ENCODE results near the gene SUGCT. TPM values are rescaled to one million over a fixed set of nuclear protein-coding genes. Genes with fewer than 3 reads are reported as not detected.
"Not testable (repeated sequence)": the region's sequence is repeated elsewhere in the genome, so short reads cannot be mapped to it uniquely, and the experiment has no call there.

Gene SUGCT
- total RNA-seq, 1 donor from 2014 or later = 8.4 TPM

DNA sequence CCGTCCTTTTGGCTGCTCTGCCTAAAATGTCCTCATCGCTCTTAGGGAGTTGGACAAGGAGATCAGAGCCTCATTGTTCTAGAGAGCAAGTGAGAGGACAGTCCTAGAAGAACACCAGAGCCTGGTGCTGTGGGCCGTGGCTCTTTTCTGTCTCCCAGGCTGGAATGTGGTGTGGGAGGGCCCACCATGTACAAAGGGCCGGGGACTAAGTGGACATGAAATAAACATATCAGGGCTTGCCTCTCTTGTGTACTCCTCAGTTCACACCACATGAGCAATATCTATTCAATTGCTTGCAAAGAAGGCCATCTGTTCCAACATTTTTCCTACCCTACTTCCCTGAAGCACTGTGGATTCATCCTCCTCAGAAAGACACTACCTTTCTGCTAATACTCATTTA is 510.4 kb downstream of the SUGCT start:
- intact Hi-C loops (cut with DNase I) = no loop called here
- DNase-seq (no peak), ATAC-seq (ENCODE audit: poor library complexity) (no peak)

DNA sequence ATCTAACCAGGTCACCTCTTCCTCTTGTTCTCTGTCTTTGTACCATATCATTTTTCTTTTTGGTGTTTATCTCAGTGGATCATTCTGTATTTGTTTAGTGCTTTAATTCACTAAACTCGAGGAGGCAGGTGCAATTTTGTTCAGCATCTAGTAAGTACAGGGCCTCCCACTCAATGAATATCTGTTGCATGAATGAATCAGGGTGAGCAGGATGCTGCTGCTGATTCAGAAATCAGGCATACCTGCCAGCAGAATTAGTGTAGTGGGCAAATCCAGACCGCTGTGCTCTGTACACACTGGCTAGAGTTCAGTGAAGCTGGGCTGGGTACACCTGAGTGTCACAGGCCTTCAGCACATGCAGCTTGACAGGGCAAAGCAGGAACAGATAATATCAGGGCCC is 511.9 kb downstream of the SUGCT start:
- ATAC-seq (ENCODE audit: poor library complexity) (no peak), DNase-seq (no peak)
- intact Hi-C loops (cut with DNase I) = no loop called here

DNA sequence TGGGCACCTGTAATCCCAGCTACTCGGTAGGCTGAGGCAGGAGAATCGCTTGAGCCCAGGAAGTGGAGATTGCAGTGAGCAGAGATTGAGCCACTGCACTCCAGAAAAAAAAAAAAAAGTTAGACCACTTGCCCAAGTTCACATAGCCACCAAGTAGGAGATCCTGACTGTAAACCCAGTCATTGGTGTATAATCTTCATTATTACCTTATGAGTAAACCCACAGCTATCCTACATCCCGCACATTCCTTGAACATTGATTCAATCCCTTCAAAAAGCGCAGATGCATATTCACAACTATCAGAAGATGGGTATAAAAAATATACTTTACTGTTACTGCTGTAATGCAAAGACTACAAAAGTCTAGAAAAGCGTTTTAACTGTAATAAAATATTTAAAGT is 512.9 kb downstream of the SUGCT start:
- intact Hi-C loops (cut with DNase I) = no loop called here
- ATAC-seq (ENCODE audit: poor library complexity) (no peak), DNase-seq (no peak)

DNA sequence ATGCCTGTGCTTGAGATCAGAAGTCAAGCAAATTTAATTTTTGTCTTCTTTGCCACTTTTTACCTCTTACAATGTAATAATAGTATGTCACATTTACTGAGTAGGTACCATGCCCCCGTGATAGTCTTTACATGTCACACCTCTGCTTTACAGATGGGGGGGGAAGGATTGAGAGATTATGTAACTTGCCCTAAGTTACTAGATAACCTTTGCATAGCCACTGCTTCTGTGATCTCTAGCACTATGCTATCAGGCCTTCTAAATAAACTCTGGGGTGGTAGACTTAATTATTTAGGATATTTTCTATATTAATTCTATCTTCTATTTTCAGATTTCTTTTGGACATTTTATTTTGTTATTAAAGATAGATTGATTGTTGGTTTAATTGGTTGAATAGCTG is 514.4 kb downstream of the SUGCT start:
- DNase-seq (no peak), ATAC-seq (ENCODE audit: poor library complexity) (no peak)
- intact Hi-C loops (cut with DNase I) = no loop called here

DNA sequence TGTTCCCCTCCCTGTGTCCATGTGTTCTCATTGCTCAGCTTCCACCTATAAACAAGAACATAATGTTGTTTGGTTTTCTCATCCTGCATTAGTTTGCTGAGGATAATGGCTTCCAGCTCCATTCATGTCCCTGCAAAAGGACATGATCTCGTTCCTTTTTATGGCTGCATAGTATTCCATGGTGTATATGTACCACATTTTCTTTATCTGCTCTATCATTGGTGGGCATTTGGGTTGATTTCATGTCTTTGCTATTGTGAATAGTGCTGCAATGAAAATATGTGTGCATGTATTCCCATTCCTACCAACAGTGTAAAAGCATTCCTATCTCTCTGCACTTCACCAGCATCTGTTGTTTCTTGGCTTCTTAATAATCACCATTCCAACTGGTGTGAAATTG is 516.1 kb downstream of the SUGCT start:
- intact Hi-C loops (cut with DNase I); DNase-seq; ATAC-seq (ENCODE audit: poor library complexity): not testable (repeated sequence)

DNA sequence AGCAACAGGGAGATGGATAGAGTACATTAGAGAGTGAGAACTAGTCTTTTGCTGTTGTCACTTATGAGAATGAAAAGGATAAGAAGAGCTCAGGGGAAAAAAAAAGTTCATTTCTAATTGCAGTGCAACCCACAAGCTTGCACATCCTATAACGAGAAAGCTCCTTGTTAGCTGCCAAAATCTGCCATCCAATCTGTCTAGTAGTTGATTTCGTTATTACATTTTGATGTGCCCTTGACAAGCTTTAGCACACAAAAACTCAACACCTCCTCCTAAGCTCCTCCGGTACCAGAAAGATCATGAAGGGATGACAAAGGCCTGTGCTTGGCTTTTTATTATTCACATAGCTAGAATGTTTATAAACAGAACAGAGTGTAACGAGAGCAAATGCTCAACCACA is 519.4 kb downstream of the SUGCT start:
- DNase-seq (no peak), ATAC-seq (ENCODE audit: poor library complexity) (no peak)
- intact Hi-C loops (cut with DNase I) = no loop called here

DNA sequence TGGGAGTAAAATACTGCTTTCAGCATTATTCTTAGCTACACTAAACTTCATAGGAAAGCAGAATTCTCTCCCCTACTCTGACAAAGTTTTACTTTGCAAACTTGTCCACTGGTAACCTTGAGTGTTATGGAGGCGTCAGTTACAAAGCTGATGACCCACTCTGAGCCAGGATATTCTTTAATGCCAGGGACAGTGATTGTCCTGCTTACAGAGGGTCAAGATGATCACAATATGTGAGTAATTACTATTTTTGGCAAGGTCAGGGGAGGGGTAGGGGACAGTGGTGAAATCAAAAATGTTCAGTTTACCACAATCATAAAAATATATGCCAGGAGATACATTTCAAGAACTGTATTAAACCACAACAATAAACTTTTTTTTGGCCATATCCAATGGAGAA is 520.6 kb downstream of the SUGCT start:
- ATAC-seq (ENCODE audit: poor library complexity) (no peak), DNase-seq (no peak)
- intact Hi-C loops (cut with DNase I) = no loop called here

DNA sequence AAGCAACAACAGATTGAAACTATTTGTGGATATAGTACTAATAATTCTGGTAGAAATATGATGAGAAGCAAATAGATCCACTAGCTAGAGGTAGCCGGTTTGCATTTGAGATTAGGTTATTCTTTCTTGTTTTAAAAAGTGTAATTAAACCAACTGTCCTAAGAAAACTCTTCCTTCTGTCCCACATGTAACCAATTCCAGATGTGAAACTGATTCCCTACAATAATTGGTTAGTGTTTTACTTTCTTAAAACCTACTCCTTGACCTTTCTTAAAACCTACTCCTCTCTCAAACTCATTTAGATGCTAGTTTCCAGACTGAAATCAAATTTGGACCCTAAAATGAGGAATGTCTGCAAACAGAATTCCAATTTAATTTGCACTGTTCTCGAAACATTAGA is 521.5 kb downstream of the SUGCT start:
- DNase-seq (no peak), ATAC-seq (ENCODE audit: poor library complexity) (no peak)
- intact Hi-C loops (cut with DNase I) = no loop called here

DNA sequence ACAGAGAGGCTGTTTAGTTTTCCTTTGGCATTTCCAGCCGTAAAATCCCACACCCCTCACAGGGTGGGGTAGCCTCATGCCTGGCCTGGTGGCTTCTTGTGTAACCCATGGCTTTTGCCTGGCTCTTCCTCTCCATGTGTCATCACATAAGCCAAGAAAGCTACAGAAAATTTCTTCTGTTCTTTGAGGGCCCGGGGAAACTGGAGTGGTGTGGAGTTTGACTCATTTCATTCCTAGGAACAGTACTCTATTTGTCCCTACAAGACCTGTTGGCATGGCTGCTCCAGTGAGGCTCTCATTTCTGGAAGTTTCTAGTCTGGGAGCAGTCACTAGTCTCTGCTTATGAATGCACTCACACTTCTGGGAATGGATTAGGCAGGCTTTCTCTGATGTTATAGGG is 523.9 kb downstream of the SUGCT start:
- no peak for DNase-seq
- ATAC-seq (ENCODE audit: poor library complexity) = peak; percentile 41
- intact Hi-C loops (cut with DNase I) = no loop called here

DNA sequence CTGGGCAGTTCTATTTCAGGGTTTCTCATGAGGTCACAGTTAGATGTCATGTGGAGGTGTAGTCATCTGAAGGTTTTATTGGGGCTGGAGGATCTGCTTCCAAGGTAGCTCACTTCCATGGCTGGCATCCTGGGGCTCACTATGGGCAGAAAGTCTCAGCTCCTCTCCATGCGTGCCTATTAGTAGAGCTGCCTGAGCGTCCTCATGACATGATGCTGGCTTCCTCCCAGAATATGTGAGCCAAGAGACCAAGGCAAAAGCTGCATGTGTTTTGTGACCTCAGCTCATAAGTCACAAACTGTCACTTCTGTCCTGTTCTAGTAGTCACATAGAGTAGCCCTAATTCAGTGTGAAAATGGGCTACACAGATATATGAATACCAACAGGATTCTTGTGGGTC is 524.4 kb downstream of the SUGCT start:
- DNase-seq (no peak), ATAC-seq (ENCODE audit: poor library complexity) (peak; percentile 89)
- intact Hi-C loops (cut with DNase I) = no loop called here

DNA sequence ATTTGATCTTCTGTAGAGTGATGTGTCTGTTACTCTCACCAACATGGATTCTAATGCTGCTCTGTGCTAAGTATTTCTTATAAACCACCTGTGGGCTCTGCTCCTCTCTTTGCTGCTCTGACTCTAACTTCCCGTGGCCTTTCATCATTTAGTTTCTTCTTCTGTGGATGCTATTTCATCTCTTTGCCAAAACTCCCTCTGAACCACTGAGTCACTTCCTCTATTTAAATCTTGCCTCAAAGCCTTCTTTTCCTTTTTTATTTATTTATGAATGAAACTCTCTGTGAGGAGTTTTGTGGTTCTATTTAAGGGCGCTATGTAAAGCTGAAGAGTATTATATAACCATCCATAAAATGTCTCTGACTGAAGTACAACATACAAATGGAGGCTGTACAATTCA is 538.5 kb downstream of the SUGCT start:
- no peak for ATAC-seq (ENCODE audit: poor library complexity)
- intact Hi-C loops (cut with DNase I) = no loop called here
- no peak for DNase-seq

DNA sequence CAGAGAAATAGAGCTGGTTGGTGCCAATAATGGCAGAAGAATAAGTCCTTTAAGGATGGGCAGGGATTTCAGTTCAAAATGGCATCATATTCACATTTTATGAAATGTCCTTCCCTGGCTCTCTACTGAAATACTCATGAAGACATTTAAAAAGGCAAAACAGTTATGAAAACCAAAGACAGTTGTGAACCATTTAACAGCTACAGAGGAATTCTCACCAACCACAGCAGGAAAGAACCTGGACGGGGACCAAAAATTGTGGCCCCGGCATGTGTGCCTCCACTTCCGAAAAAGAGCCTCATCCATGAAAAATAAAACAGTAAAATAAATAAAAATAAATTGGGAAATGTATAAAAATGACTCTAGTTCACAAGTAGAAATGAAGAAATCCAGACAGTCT is 539.5 kb downstream of the SUGCT start:
- no peak for DNase-seq
- ATAC-seq (ENCODE audit: poor library complexity) = no peak
- intact Hi-C loops (cut with DNase I) = no loop called here

DNA sequence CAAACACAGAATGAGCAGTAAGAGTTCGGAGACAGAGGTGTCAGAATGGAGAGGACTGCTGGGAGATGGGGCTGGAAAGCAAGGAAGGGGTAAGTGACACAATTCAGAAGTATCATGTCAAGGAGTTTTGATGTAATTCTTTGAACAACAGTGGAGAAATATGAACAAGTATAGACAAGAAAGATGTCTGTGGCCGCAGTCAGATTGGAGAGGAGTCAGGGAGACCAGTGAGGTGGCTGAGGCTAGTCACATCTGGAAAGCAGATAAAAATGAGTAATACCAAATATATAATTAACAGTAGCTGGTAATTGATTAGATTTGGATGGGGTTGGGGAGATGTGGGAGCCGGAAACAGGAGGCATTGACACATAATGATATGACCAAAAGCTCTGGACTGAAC is 540.9 kb downstream of the SUGCT start:
- ATAC-seq (ENCODE audit: poor library complexity) = no peak
- intact Hi-C loops (cut with DNase I) = no loop called here

DNA sequence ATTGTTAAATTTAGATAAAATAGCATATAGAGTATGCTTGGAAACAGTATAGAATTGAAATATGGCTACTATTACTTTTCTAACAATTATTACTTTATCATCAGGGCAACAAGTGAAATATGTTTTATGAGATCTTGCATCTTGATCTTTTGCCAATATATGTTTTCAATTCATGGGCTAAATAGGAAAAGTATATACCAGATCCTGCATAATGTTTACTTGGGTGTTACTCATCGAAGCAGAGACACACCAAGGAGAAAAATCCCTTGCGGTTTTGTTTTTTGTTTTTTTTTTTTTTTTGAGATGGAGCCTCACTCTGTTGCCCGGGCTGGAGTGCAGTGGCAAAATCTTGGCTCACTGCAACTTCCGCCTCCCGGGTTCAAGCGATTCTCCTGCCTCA is 541.4 kb downstream of the SUGCT start:
- no peak for ATAC-seq (ENCODE audit: poor library complexity)
- no peak for DNase-seq
- intact Hi-C loops (cut with DNase I) = no loop called here

More for the DNA sequence above, 540.9 kb downstream of the SUGCT start:
- no peak for DNase-seq

DNA sequence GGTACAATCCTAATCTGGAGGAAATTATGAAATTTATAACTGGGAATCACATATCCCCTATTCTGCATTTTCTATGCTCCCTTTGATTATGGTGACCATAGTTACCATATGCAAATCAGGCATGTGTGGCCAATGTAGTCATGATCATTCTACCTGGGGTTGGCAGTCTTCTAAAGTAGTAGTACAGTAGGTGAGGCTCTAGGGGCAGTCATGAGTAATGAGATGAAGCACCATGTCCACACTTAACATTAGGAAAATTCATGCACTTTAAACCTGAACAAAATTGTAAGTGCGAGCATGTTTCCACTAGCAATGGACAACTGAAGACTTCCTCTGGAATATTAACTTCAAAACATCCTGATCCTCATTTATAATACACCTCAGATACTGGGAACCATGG is 545.9 kb downstream of the SUGCT start:
- ATAC-seq (ENCODE audit: poor library complexity) (no peak), DNase-seq (no peak)
- intact Hi-C loops (cut with DNase I) = no loop called here

DNA sequence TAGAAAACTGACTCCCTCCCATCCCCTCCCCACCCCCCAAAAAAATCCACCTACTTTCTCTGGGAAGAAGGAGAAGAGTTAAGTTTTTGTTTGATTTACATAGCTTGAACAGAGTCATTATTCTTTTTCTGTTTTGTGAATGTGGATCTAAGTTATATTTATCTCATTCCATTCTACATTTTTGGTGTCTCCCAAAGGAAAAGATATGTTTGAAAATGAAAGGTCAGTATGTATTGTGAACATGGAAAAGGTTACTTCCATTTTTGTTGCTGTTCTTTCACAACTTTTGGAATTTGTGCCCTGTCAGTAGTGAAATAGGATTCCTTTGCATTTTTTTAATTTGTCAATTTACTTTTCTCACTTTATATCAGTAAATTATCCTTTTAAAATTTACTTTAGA is 547.9 kb downstream of the SUGCT start:
- intact Hi-C loops (cut with DNase I) = no loop called here
- DNase-seq (no peak), ATAC-seq (ENCODE audit: poor library complexity) (no peak)

DNA sequence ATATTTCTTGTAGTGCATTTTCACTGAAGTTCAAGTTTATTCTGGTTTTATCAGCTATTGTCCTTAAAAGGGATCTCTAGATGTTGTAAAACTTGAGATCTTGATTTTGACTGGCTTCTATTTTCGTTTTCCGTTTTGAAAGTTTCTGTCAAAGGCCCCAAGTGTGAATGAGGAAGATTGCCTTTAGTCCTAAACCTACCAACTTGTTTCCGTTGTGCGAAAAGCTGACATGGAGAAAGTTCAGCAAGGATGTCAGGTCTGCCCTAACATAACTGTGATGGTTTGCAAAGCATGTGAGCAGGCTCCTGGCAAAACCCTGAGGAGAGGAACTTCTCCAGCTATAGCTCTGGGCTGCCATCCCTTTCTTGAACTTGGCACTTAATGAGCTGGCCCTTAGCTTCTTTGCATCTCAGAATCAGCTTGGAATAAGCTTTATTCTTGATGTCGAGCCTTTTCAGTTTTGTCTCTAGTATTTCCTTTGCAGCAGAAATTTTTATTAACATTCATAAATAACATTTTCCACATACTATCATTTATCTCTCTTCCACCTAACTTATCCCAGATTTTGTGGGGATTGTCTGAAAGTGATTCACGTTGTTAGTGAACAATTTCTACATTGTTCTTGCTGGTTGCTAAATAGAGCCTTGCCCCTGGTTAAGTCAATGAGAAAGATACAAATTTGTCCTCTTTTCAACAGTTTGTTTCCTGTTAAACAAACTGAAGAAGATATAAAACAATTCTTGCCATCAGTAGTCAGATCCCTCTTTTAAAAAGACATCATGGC is 559.4 kb downstream of the SUGCT start:
- no peak for DNase-seq
- ATAC-seq (ENCODE audit: poor library complexity) = no peak
- intact Hi-C loops (cut with DNase I) = no loop called here

DNA sequence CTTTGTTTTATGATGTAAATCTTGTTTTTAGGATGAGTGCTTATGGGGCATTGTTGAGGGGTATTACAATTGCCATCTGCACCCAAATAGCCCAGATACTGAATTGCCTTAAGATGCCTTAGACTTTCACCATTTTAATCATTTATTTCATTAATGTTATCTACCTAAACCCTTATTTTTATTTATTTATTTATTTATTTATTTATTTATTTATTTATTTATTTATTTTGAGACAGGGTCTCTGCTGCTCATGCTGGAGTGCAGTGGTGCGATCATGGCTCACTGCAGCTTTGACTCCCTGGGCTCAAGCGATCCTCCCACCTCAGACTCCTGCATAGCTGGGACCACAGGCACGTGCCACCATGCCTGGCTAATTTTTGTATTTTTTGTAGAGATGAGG is 560.2 kb downstream of the SUGCT start:
- DNase-seq = no peak
- intact Hi-C loops (cut with DNase I) = no loop called here
- no peak for ATAC-seq (ENCODE audit: poor library complexity)

DNA sequence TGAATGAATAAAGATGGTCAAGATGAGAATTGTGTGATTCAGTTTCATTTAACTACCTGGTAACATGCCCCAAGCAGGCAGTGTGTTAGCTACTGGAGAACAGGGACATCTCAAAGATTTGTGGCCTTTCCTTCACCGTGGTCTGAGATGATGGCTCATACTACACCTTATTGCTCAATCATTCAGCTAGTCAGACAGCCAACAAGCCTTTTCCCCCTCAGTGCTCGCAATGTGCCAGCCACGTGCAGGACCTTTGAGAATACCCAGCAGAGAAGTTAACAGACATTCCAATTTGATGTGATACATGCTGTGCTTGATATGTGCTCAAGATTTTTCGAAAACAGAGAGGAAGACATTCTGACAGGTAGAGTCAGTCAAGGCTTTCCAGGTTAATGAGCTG is 562.8 kb downstream of the SUGCT start:
- intact Hi-C loops (cut with DNase I) = no loop called here
- no peak for ATAC-seq (ENCODE audit: poor library complexity)
- no peak for DNase-seq

DNA sequence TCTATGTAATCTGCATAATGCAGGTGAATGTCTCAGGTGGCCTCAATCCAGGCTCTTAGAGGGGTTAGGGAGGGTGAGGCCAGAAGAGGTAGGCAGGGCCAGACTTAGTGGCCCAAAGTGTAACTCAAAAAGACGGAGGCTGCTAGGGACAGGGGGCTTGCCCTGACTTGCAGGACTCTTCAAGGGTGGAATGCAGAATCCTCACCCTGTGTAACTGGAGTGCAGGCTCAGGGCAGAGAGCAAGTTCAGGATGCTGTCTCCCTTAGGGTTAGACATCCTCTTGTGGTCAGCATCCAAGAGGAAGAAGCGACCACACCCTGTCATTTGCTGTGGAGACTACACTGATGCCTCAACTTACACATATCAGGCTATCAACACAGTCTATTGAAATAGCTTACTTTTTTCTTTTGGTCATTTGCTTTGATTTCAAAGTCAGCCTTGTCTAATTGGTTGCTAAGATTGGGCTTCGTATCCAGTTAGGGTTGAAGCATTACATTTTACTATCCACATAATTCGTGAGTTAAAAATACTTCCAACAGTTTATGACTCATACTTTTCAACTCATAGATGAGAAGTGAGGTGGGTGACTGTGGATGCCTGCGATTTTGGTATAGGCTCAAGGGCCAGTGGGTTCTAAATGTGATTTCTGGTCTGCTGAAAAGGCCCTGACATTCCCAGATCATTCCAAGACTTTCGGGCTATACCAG is 563.6 kb downstream of the SUGCT start:
- ATAC-seq (ENCODE audit: poor library complexity) = no peak
- DNase-seq = no peak
- intact Hi-C loops (cut with DNase I) = no loop called here

DNA sequence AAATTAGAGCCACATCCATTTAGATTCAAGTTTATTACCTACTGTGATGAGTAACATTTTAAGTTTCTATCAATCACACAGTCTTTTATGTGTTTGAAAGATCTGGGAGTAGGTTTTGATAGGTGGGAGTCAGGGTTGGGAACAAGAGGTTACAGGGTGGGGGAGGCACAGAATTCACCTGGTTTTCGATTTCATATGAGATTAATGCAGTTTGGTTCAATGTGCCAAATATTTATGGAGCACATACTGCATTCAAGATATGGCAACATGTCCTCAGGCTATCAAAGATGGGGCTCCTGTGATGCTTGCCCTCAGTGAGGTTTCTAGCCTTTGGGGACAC is 564.1 kb downstream of the SUGCT start:
- ATAC-seq (ENCODE audit: poor library complexity) (no peak), DNase-seq (no peak)
- intact Hi-C loops (cut with DNase I) = no loop called here
